Stomach smooth muscle (tissue), 2 donors: ENCODE measurements around the gene GOLM1.
A peak's percentile ranks its signal among the peaks of the same experiment; 100 is the strongest.

Source experiments
- H3K27ac ChIP-seq: one replicate; pipeline ENCODE4 v1.7.0; 2013; ENCODE audit warnings: mild to moderate bottlenecking, low read length, inconsistent platforms
- H3K27me3 ChIP-seq, 2 donors: one replicate each; pipeline ENCODE4 v1.7.0; 2013; ENCODE audit warnings: low read length in 2 of 2; ENCODE audit not compliant: insufficient read depth in 2 of 2, control insufficient read depth in 1 of 2
- H3K36me3 ChIP-seq, 2 donors: one replicate each; pipeline ENCODE4 v1.7.0; 2013; ENCODE audit warnings: low read length in 2 of 2; ENCODE audit not compliant: control insufficient read depth in 2 of 2, insufficient read depth in 2 of 2
- H3K4me1 ChIP-seq: one replicate; pipeline ENCODE4 v1.7.0; 2013; ENCODE audit warnings: low read length; ENCODE audit not compliant: control insufficient read depth, insufficient read depth
- H3K4me3 ChIP-seq, 2 donors: one replicate each; pipeline ENCODE4 v1.7.0; 2013; ENCODE audit warnings: low read length in 2 of 2
- H3K9ac ChIP-seq, 2 donors: one replicate each; pipeline ENCODE4 v1.7.0; 2013; ENCODE audit warnings: low read length in 2 of 2, mild to moderate bottlenecking in 1 of 2
- H3K9me3 ChIP-seq, 2 donors: one replicate each; pipeline ENCODE4 v1.7.0; 2013; ENCODE audit warnings: low read length in 2 of 2; ENCODE audit not compliant: control insufficient read depth in 2 of 2
- donor health status: healthy.
- donor health status: Pancreatic carcinoma.

GOLM1 gene

DNA sequence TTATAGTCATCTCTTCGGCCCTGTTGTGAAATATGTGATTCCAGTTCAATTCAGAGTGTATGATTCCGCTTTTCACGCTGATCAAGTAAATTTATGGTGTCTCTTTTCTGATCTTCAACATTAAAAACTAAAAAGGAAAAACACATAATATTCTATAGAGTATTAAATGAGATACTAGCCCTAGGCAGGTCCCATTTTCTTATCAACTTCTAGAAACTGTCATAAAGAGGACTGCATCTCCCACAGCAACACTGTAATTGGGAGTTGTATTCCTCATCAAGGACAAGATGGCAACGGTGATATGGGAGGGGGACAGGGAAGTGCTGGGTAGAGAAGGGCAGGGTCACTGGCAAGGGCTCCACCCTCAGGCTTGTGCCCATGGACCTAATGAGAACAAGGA lies 71.6 kb downstream of the GOLM1 start:
- no peak overlapping the region for H3K4me3 ChIP-seq
- H3K9ac ChIP-seq, result no peak overlapping the region
- H3K36me3 ChIP-seq, result peaks cover 17 to 34% of the 10 kb centered on the region in 2 donors
- no peaks in the 10 kb centered on the region for H3K27me3 ChIP-seq
- no peaks in the 10 kb centered on the region for H3K9me3 ChIP-seq
- peaks cover 3% of the 10 kb centered on the region for H3K4me1 ChIP-seq
- no peak overlapping the region for H3K27ac ChIP-seq

DNA sequence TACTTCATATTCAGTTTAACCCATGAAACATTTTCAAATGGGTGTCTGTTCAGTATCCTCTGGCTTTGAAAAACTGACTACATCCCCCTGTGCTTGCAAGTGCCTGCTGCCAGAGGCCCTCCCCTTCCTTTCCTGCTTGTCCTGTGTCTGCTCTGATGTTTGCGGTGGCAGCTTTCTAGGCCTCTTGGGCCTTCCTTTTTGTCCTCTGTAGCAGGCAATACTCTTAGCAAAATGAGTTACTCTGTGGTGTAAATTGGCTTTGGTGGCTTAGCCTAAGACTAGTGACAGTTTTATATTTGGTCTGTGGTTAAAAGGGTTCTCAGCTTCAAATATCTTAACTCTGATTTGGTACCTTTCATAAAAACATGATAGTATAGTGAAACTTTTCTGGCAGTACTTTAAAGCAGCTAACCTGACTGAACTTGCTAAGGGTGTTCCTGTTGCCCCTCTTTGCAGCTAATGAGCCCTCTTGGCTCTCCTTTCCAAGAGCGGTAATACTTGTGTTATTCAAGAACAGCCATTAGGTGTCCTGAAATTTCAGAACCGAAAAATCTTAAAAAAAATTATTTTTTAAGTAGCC lies 76.6 kb downstream of the GOLM1 start:
- peaks cover 25 to 28% of the 10 kb centered on the region in 2 donors for H3K36me3 ChIP-seq
- H3K27me3 ChIP-seq, result no peaks in the 10 kb centered on the region
- H3K4me1 ChIP-seq, result peaks cover 5% of the 10 kb centered on the region
- H3K9me3 ChIP-seq, result no peaks in the 10 kb centered on the region
- no peak overlapping the region for H3K4me3 ChIP-seq
- peak overlapping the region in 1 of 2 donors; percentile 47 for H3K9ac ChIP-seq
- peak overlapping the region; percentile 7 for H3K27ac ChIP-seq

DNA sequence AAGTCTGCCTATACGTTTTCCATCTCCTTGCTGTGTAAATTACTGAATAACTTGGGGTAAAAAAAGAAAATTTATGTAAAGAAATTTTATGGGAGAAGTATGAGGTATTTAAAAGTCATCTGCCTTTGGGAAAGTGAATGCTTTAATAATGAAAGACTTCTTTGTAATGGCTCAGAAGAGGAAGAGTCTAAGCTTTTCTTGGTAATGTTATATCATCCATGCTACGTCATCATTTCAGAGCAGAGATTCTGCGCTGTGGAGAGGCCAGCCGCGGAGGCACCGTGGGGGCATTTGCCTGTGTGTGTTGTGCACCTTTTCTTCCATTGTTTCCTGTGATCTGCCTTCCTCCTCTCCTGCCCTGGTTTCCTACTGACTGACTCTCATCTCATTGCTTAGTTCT lies 78.2 kb downstream of the GOLM1 start:
- peaks cover 5% of the 10 kb centered on the region for H3K4me1 ChIP-seq
- H3K4me3 ChIP-seq, result no peak overlapping the region
- H3K27me3 ChIP-seq, result no peaks in the 10 kb centered on the region
- no peak overlapping the region for H3K9ac ChIP-seq
- H3K36me3 ChIP-seq, result peaks cover 21 to 24% of the 10 kb centered on the region in 2 donors
- H3K27ac ChIP-seq, result no peak overlapping the region
- H3K9me3 ChIP-seq, result no peaks in the 10 kb centered on the region

DNA sequence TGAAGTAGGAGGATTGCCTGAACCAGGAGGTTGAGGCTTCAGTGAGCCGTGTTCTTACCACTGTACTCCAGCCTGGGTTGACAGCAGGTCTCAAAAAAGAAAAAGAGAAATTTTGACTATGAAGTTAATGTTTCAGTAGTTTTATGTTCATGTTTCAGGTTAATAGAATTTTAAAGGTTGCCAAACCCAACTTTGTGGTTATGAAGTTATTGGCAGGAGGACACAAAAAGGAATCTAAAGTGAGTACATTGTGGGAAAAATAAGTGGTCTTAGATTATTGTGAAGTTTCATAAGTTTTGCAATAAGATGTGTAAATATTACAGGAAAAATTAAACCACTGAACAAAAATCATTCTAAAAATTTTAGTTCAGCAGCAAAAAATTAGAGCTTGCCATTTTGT lies 78.6 kb downstream of the GOLM1 start:
- peaks cover 5% of the 10 kb centered on the region for H3K4me1 ChIP-seq
- no peak overlapping the region for H3K9ac ChIP-seq
- H3K27me3 ChIP-seq, result no peaks in the 10 kb centered on the region
- no peaks in the 10 kb centered on the region for H3K9me3 ChIP-seq
- H3K36me3 ChIP-seq, result peaks cover 18 to 22% of the 10 kb centered on the region in 2 donors
- no peak overlapping the region for H3K27ac ChIP-seq
- H3K4me3 ChIP-seq, result no peak overlapping the region

DNA sequence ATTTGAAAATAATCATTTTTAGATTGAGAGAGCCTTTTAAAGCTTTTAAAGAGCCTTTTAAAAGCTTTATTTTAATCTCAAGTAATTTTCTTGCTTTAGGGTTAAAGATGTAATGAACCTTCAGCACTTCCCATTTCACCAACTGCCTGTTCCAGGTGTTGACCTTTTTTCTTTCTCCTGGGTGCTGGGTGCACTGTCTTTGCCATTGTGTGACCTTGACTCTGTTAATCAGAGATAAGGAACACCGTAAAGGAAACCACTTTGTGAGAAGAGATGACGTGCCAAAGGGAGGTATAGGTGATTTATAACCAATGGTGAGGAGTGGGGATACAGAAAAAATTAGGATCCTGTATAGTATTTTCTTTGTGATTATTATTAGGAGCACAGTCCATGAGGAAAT lies 90.2 kb downstream of the GOLM1 start:
- H3K36me3 ChIP-seq, result peaks cover 15 to 36% of the 10 kb centered on the region in 2 donors
- no peak overlapping the region for H3K27ac ChIP-seq
- no peaks in the 10 kb centered on the region for H3K27me3 ChIP-seq
- no peaks in the 10 kb centered on the region for H3K4me1 ChIP-seq
- no peak overlapping the region for H3K9ac ChIP-seq
- no peak overlapping the region for H3K4me3 ChIP-seq
- H3K9me3 ChIP-seq, result peaks cover 0 to 5% of the 10 kb centered on the region in 2 donors

DNA sequence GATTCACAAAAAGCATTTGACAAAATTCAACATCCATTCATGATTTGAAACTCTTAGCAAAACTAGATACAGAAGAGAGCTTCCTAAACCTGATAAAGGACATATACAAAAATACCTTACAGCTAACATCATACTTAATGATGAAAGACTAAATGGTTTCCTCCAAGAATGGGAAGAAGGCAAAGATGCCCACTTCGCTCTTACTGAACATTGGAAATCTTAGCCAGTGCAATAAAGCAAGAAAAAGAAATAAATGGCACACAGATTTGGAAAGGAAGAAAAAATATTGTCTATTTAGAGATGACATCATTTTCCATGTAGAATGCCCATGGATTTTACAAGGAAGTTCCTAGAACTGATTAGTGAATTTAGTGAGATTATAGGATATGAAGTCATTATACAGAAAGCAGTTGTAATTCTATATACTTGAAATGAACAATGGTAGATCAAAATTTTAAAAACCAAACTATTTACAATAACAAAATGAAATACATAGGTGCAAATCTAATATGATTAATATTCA lies 94.0 kb downstream of the GOLM1 start:
- Histone ChIP-seq H3K27me3 (no peaks in the 10 kb centered on the region), H3K9me3 (peaks cover 0 to 5% of the 10 kb centered on the region in 2 donors), H3K9ac (no peak overlapping the region), H3K4me1 (no peaks in the 10 kb centered on the region), H3K4me3 (no peak overlapping the region), H3K27ac (no peak overlapping the region), H3K36me3 (peaks cover 9 to 27% of the 10 kb centered on the region in 2 donors)

DNA sequence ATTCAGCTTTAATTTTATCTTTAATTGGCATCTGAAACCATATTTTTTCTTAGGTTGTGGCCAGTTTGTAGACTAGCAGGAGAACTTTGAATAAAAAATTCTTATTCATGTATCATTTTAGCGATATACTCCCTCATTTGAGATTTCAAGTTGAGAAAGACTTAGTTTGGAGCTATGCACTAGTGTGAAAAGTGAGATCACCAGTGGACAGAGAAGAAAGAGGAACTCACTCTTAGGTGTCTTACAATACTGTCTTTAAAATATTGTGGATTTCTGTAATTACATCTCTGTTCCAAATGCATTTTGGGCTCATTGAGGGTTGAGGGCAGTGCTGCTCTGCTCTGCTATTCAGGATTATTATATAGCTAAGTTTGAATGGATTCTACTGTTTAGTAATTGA lies 103.8 kb downstream of the GOLM1 start:
- Histone ChIP-seq H3K27ac (no peak overlapping the region), H3K4me3 (no peak overlapping the region), H3K36me3 (peaks cover 5 to 6% of the 10 kb centered on the region in 2 donors), H3K27me3 (no peaks in the 10 kb centered on the region), H3K9ac (no peak overlapping the region), H3K4me1 (no peaks in the 10 kb centered on the region), H3K9me3 (no peaks in the 10 kb centered on the region)

DNA sequence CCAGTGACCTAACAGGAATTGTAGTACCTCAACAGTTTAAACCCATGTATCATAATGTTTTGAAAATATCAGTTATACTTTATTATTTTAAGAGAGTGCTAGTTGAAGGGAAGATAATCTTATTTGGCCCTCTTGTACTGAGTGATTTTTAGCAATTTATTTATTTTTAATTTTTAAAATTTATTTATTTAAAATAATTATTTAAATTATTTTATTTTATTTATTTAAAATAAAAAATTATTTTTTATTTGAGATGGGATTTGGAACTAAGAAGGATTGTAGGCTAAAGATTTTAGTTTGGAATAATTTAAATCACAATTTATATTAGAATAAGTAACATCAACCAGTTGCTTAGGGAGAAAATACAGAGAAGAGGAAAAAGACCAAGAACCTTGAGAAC lies 104.3 kb downstream of the GOLM1 start:
- Histone ChIP-seq H3K4me1 (no peaks in the 10 kb centered on the region), H3K36me3 (peaks cover 6 to 7% of the 10 kb centered on the region in 2 donors), H3K27ac (no peak overlapping the region), H3K9me3 (no peaks in the 10 kb centered on the region), H3K9ac (no peak overlapping the region), H3K4me3 (no peak overlapping the region), H3K27me3 (no peaks in the 10 kb centered on the region)

DNA sequence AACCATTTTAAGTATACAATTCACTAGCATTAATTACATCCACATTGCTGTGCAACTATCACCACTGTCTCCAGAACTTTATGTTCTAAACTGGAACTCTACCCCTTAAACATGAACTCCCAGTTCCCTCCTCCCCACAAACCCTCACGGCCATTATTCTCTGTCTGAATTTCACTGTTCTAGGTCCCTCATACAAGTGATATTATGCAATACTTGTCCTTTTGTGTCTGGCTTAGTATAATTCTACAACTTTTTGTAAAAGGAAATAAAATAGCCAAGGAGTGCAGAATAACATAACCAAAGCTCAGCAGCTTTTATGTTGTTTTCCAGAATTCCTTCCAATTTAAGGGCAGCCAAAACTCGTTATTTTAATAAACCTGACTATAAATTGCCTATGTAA lies 105.2 kb downstream of the GOLM1 start:
- H3K27me3 ChIP-seq, result no peaks in the 10 kb centered on the region
- H3K9me3 ChIP-seq, result no peaks in the 10 kb centered on the region
- H3K27ac ChIP-seq, result no peak overlapping the region
- H3K36me3 ChIP-seq, result peaks cover 6 to 7% of the 10 kb centered on the region in 2 donors
- no peak overlapping the region for H3K9ac ChIP-seq
- H3K4me3 ChIP-seq, result no peak overlapping the region
- no peaks in the 10 kb centered on the region for H3K4me1 ChIP-seq

DNA sequence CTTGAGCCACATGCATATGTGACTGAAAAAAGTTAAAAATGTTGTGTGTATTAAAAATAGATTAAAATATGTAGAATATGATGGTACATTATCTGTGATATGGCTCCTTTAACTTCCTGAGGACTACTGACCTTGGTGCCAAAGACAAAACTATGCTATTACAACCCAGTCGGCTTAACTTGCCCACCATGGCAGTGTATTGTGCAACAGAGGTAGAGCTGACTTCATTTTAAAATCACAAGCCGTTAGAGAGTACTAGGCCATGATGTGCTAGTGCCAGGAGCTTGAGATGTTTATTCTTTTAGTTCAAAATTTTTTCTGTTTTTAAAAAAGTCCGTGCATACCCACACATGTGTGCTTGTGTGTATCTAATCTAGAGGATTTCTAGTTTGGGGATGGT lies 112.1 kb downstream of the GOLM1 start:
- peaks cover 3 to 5% of the 10 kb centered on the region in 2 donors for H3K36me3 ChIP-seq

DNA sequence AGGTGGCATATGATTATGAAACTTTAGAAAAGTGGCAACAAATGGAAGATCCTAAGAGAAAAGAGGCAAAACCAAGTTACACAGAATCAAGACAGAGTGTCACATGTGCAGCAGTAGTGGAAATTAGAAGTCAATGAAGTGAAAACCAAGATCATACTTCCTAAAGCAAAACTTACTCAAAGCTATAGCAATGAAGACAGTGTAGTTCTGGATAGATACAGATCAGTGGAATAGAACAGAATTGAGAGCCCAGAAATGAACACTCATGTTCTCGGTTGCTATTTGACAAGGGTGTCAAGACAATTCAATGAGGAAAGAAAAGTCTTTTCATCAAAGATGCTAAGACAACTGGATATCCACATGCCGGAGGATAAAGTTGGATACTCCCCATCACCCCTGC lies 114.9 kb downstream of the GOLM1 start:
- Histone ChIP-seq H3K4me1 (no peaks in the 10 kb centered on the region), H3K27me3 (no peaks in the 10 kb centered on the region), H3K27ac (no peak overlapping the region), H3K36me3 (peaks cover 10 to 15% of the 10 kb centered on the region in 2 donors), H3K4me3 (no peak overlapping the region), H3K9ac (no peak overlapping the region), H3K9me3 (no peaks in the 10 kb centered on the region)

More for the DNA sequence above, 112.1 kb downstream of the GOLM1 start:
- Histone ChIP-seq H3K9me3 (no peaks in the 10 kb centered on the region), H3K27me3 (no peaks in the 10 kb centered on the region), H3K4me3 (no peak overlapping the region), H3K9ac (no peak overlapping the region), H3K4me1 (no peaks in the 10 kb centered on the region), H3K27ac (no peak overlapping the region)
